EL (cell line): ENCODE results near the gene FTL.

Experiments
- DNase-seq: peaks from one replicate; pipeline ENCODE4 v3.0.0-alpha.2; 2016

Gene FTL

GRCh38 chr19:48966541-48967345, 1.6 kb downstream of the FTL start:
- DNase-seq = peak; percentile 40

- DNase-seq = peak; percentile 73
These were observed 2.5 kb downstream of the FTL start for GRCh38 chr19:48967346-48968178.

DNA sequence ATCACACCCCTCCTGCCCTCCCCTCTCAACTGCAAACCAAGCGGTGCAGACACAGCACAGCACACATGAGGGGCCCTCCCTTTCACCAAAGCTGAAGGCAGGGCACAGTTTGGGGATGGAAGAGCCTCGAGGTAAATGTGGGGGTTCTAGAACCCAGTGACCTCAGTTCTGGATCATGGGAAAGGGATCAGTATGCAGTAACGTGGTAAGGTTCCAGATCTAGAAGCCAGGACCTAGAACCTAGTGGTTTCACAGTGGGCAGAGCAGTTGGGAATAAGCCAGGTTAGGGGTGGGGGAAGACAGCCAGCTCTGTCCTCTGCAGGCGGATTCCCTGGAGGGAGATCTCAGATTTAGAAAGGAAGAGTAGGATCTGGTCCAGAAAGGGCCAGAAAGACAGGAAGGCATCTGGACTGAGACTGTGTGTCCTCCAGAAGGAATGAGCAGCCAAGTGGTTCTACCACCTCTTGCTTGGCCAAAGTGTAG, 3.1 kb downstream of the FTL start:
- peak; percentile 40 for DNase-seq

DNA sequence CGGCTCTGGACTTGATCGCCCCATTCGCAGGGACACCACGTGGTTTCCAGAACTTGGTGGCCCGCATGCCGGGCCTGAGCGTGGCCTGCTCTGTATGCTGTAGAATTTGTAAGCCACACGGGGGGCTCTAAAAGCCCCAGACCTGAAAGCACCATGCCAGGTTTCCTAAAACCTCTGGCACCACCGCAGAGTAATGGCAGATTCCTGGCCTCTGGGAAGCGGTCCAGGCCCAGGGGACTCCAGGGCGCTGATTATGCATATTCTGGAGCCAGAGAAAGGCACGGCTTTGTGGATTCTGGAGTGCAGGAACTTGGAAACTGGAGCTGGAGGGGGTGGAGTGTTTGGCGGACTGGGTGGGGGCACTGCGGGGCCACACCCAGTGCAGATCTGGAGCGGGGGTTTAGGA, 3.7 kb downstream of the FTL start:
- DNase-seq = no peak

DNA sequence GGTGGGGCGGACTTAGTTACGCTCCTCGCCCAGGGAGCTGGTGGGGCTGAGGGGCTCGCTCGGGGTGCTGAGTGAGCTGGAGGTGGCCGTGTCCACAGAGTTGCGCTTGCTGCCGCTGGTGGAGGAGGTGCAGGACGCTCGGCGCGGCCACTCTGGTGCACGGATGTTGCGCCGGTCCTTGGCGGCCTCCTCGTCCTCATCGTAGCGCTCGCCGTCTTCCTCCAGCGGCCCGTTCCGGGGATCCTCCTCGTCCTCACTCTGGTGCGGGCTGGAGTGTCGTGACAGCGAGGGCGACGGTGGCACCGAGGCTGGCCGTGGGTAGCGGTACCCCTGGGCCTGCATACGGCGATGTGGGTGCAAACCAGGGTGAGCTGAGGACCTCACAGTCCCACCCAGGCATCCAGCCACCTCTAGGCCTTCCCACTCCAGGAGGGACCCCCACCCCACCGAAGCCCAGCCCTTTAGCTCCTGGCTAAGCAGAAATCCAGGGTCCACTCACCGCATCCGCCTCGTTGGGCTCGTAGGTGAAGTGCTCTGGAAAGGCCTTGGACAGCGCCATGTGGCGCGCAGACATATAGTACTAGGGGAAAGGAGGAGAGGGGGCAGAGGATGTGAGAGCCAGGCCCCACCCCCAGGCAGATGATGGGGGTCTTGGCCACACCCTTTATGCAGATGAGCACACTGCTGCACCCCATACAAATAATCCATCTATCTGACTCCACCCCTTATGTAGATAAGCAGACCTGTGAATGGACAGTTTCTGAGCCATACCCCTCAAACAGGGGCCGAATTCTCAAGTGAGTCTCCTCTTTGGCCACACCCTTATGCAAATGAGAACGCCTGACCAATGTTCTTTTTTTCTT, 4.4 kb downstream of the FTL start:
- DNase-seq = no peak

- DNase-seq = no peak
These were observed 5.1 kb downstream of the FTL start for GRCh38 chr19:48970139-48970766.

GRCh38 chr19:48970923-48971395, 5.8 kb downstream of the FTL start:
- peak; percentile 75 for DNase-seq

DNA sequence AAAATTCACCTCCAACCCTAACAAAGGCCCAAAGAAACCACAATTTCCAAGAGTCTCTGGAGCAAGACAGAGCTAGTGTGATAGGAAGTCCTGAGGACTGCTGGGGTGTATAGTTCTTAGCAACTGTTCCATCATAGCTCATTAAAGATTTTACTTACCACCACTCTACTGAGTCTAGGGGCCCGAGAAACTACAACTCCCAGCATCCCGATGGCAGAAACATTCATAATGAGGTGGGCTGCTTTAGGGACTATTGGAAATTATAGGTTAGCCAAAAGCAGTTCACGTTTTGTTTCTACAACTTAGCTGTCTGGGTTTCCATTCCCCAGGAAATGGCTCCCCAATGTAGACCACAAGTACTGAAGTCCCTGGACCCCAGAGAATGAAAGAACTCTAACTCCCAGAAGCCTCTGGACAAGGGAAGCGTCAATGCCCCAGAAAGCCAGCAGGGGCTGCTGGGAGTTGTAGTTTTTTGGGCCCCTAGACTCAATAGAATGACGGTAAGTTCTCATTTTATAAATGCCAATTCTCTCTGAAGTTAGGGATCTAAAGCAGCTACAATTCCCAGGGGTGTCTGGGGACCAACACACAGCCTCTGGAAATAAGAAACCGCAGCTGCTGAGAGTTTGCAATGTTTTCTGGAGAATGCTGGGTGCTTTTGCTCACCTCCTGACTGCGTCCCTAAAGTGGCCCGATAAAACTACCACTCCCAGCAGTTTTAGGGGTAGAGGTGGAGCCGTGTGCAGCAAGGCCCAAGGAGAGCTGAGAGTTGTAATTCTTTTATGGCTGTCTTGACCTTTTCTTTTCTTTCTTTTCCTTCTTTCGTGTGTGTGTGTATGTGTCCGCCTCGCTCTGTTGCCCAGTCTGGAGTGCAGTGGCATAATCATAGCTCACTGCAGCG, 11.1 kb downstream of the FTL start:
- no peak for DNase-seq

- DNase-seq = no peak
These were observed 12.0 kb downstream of the FTL start for GRCh38 chr19:48977061-48977460.

GRCh38 chr19:48982280-48982679, 17.2 kb downstream of the FTL start:
- no peak for DNase-seq

GRCh38 chr19:48985711-48986110, 20.6 kb downstream of the FTL start:
- no peak for DNase-seq

DNA sequence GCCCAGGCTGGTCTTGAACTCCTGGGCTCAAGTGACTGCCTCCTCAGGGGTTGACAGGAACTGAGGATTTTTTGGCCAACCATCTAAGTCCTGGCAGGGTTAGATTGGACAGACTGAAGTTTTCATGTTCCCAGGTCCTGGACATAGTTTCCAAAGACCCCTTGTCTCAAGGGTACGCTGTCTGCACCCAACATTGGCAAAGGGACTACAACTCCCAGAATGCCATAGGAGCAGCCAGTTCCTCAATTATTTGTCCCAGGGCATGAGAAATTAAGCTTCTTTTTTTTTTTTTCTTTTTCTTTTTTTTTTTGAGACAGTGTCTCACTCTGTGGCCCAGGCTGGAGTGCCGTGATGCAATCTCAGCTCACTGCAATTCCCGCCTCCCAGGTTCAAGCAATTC, 21.1 kb downstream of the FTL start:
- no peak for DNase-seq

- DNase-seq = no peak
These were observed 22.2 kb downstream of the FTL start for GRCh38 chr19:48987323-48987722.

DNA sequence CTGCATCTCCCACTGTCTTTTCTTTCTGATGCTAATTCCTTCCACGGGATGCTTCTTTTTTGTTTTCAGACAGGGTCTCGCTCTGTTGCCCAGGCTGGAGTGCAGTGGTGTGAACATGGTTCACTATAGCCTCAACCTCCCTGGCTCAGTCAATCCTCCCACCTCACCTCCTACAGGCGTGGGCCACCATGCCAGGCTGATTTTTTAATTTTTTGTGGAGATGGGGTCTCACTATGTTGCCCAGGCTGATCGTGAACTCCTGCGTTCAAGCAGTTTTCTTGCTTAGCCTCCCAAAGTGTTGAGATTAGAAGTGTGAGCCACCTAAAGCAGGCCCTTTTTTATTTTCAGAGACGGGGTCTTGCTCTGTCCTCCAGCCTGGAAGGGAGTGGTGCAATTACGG, 23.2 kb downstream of the FTL start:
- DNase-seq = no peak

- DNase-seq = no peak
These were observed 23.8 kb downstream of the FTL start for GRCh38 chr19:48988860-48989259.

DNA sequence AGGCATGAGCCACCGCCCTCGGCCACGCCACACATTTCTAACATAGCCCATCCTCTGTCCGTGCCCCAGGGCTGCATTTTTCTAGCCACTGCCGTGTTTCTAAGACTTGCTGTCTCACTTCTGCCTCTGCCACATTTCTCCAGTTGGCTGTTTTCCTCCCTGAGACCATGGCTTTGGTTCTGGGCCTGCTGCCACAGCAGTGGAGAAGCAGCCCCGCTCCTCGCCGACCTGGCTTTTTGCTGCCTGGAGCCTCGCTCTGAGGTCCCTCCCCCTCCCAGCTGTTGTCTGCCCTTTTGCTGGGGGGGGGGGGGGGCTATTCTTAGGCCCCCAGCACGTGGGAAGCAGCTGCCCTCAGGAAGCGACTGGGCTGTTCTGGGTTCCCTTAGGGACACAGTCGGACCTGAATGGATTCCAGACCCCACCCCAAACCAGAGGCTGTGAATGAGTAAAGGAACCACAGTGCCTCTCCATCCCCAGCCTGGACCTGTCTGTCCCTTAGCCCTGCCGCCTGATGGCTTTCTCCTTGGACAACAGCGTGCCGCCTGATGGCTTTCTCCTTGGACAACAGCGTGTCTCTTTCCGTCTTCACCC, 24.7 kb downstream of the FTL start:
- DNase-seq = no peak

DNA sequence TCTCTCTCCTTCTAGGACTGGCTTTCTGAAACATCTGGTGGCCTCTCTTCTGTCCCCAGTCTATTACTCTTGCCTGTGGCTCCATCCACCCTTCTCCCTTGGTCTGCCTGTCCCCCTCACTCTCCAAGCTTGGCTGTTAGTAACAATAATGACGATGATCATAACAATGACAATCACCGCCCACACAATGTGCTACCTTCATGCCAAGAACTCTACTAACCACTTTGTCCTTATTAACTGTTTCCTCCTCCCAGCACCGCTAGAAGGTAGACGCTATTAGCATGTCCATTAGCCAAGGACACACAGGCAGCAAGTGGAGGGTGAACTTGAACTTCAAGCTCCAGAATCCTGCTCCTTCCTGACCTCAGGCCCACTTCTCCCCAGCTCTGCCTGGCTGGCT, 25.3 kb downstream of the FTL start:
- no peak for DNase-seq

GRCh38 chr19:48991011-48991609, 26.0 kb downstream of the FTL start:
- DNase-seq = no peak

GRCh38 chr19:48991873-48992580, 26.9 kb downstream of the FTL start:
- peak; percentile 88 for DNase-seq
